H1 (cell line): ENCODE measurements around the gene ELOVL6.

ENCODE experiments used
- GABPA ChIP-seq: IDR thresholded peaks from 2 replicates; pipeline ENCODE4 v1.6.1; 2011; ENCODE audit warnings: mild to moderate bottlenecking, low read length, moderate library complexity, borderline replicate concordance; ENCODE audit not compliant: insufficient read depth
- JUN ChIP-seq: IDR thresholded peaks from 2 replicates; pipeline ENCODE4 v1.6.1; 2011; ENCODE audit warnings: low read depth, mild to moderate bottlenecking, improper control_type of control experiment, low read length
- POLR2A ChIP-seq, 2 experiments: IDR thresholded peaks; 1 replicate in 1 of 2; 2 replicates in 1 of 2; pipeline ENCODE4 v1.6.1; 2011; ENCODE audit warnings: low read depth in 2 of 2, low read length in 2 of 2, mild to moderate bottlenecking in 2 of 2; ENCODE audit errors: control extremely low read depth in 1 of 2
- RAD21 ChIP-seq, 2 experiments: IDR thresholded peaks in 1 of 2; conservative IDR thresholded peaks in 1 of 2; 2 replicates each; pipeline ENCODE4 v1.6.1; 2011; ENCODE audit warnings: low read depth in 2 of 2, low read length in 2 of 2, improper control_type of control experiment in 1 of 2, inconsistent platforms in 1 of 2, mild to moderate bottlenecking in 1 of 2, moderate library complexity in 1 of 2
- SIX5 ChIP-seq: IDR thresholded peaks from 2 replicates; pipeline ENCODE4 v1.6.1; 2011; ENCODE audit warnings: mild to moderate bottlenecking, low read depth, low read length
- ZNF274 ChIP-seq: IDR thresholded peaks from 2 replicates; pipeline ENCODE4 v1.7.0; 2012; ENCODE audit warnings: low read length, borderline replicate concordance; ENCODE audit errors: extremely low read depth
- TF ChIP-seq, protein P1 (sequence below), 3 experiments: IDR thresholded peaks; 1 replicate in 2 of 3; 2 replicates in 1 of 3; pipeline versions ENCODE4 v1.5.1 to v1.6.1; 2011; ENCODE audit warnings: low read length in 3 of 3, mild to moderate bottlenecking in 3 of 3, inconsistent platforms in 2 of 3, low read depth in 1 of 3, moderate library complexity in 1 of 3; ENCODE audit not compliant: insufficient read depth in 1 of 3; ENCODE audit errors: control extremely low read depth in 1 of 3
- TF ChIP-seq, protein P2 (sequence below): fragments of 300-600 bp; sonication (generic); IDR thresholded peaks from 2 replicates; pipeline ENCODE4 v1.7.1; 2012; ENCODE audit warnings: low read length, moderate library complexity, mild to moderate bottlenecking, inconsistent platforms; ENCODE audit not compliant: insufficient replicate concordance
- TF ChIP-seq, protein P3 (sequence below): IDR thresholded peaks from 2 replicates; pipeline ENCODE4 v1.6.1; 2011; ENCODE audit warnings: low read length, improper control_type of control experiment

DNA sequence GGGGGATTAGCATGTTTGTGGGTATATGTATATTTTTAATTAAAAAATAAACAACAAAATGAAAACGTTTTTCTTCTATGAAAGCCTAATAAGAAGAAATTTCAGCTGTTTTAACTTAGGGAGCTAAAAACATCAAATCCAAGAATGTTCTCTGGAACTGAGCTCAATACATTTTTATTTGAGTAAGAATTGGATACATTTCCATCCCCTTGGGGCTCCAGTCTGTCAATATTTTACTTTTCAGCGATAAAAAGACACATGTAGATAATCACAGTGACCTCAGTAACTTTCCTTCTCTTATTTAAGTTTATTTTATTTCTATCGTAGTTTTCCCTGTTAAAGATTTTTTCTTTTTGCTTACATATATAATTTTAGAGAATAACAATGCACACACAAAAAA, 59.3 kb downstream of the ELOVL6 start:
- TF ChIP-seq ZNF274 (no peak), RAD21 (IDR thresholded peaks at IDR 0.05 in 1 of 2, conservative IDR thresholded peaks at IDR 0.05 in 1 of 2; ENCODE audit: low read depth in 2 of 2, low read length in 2 of 2) (no peak), SIX5 (no peak), GABPA (no peak), POLR2A (IDR thresholded peaks at IDR 0.05; ENCODE audit: control extremely low read depth in 1 of 2, low read depth in 2 of 2, low read length in 2 of 2) (no peak), JUN (no peak)
- TF ChIP-seq, protein P1, sequence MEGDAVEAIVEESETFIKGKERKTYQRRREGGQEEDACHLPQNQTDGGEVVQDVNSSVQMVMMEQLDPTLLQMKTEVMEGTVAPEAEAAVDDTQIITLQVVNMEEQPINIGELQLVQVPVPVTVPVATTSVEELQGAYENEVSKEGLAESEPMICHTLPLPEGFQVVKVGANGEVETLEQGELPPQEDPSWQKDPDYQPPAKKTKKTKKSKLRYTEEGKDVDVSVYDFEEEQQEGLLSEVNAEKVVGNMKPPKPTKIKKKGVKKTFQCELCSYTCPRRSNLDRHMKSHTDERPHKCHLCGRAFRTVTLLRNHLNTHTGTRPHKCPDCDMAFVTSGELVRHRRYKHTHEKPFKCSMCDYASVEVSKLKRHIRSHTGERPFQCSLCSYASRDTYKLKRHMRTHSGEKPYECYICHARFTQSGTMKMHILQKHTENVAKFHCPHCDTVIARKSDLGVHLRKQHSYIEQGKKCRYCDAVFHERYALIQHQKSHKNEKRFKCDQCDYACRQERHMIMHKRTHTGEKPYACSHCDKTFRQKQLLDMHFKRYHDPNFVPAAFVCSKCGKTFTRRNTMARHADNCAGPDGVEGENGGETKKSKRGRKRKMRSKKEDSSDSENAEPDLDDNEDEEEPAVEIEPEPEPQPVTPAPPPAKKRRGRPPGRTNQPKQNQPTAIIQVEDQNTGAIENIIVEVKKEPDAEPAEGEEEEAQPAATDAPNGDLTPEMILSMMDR (IDR thresholded peaks at IDR 0.05; ENCODE audit: control extremely low read depth in 1 of 3, insufficient read depth in 1 of 3, low read depth in 1 of 3, low read length in 3 of 3): no peak
- TF ChIP-seq, protein P2, sequence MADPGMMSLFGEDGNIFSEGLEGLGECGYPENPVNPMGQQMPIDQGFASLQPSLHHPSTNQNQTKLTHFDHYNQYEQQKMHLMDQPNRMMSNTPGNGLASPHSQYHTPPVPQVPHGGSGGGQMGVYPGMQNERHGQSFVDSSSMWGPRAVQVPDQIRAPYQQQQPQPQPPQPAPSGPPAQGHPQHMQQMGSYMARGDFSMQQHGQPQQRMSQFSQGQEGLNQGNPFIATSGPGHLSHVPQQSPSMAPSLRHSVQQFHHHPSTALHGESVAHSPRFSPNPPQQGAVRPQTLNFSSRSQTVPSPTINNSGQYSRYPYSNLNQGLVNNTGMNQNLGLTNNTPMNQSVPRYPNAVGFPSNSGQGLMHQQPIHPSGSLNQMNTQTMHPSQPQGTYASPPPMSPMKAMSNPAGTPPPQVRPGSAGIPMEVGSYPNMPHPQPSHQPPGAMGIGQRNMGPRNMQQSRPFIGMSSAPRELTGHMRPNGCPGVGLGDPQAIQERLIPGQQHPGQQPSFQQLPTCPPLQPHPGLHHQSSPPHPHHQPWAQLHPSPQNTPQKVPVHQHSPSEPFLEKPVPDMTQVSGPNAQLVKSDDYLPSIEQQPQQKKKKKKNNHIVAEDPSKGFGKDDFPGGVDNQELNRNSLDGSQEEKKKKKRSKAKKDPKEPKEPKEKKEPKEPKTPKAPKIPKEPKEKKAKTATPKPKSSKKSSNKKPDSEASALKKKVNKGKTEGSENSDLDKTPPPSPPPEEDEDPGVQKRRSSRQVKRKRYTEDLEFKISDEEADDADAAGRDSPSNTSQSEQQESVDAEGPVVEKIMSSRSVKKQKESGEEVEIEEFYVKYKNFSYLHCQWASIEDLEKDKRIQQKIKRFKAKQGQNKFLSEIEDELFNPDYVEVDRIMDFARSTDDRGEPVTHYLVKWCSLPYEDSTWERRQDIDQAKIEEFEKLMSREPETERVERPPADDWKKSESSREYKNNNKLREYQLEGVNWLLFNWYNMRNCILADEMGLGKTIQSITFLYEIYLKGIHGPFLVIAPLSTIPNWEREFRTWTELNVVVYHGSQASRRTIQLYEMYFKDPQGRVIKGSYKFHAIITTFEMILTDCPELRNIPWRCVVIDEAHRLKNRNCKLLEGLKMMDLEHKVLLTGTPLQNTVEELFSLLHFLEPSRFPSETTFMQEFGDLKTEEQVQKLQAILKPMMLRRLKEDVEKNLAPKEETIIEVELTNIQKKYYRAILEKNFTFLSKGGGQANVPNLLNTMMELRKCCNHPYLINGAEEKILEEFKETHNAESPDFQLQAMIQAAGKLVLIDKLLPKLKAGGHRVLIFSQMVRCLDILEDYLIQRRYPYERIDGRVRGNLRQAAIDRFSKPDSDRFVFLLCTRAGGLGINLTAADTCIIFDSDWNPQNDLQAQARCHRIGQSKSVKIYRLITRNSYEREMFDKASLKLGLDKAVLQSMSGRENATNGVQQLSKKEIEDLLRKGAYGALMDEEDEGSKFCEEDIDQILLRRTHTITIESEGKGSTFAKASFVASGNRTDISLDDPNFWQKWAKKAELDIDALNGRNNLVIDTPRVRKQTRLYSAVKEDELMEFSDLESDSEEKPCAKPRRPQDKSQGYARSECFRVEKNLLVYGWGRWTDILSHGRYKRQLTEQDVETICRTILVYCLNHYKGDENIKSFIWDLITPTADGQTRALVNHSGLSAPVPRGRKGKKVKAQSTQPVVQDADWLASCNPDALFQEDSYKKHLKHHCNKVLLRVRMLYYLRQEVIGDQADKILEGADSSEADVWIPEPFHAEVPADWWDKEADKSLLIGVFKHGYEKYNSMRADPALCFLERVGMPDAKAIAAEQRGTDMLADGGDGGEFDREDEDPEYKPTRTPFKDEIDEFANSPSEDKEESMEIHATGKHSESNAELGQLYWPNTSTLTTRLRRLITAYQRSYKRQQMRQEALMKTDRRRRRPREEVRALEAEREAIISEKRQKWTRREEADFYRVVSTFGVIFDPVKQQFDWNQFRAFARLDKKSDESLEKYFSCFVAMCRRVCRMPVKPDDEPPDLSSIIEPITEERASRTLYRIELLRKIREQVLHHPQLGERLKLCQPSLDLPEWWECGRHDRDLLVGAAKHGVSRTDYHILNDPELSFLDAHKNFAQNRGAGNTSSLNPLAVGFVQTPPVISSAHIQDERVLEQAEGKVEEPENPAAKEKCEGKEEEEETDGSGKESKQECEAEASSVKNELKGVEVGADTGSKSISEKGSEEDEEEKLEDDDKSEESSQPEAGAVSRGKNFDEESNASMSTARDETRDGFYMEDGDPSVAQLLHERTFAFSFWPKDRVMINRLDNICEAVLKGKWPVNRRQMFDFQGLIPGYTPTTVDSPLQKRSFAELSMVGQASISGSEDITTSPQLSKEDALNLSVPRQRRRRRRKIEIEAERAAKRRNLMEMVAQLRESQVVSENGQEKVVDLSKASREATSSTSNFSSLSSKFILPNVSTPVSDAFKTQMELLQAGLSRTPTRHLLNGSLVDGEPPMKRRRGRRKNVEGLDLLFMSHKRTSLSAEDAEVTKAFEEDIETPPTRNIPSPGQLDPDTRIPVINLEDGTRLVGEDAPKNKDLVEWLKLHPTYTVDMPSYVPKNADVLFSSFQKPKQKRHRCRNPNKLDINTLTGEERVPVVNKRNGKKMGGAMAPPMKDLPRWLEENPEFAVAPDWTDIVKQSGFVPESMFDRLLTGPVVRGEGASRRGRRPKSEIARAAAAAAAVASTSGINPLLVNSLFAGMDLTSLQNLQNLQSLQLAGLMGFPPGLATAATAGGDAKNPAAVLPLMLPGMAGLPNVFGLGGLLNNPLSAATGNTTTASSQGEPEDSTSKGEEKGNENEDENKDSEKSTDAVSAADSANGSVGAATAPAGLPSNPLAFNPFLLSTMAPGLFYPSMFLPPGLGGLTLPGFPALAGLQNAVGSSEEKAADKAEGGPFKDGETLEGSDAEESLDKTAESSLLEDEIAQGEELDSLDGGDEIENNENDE: no peak
- TF ChIP-seq, protein P3, sequence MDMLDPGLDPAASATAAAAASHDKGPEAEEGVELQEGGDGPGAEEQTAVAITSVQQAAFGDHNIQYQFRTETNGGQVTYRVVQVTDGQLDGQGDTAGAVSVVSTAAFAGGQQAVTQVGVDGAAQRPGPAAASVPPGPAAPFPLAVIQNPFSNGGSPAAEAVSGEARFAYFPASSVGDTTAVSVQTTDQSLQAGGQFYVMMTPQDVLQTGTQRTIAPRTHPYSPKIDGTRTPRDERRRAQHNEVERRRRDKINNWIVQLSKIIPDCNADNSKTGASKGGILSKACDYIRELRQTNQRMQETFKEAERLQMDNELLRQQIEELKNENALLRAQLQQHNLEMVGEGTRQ: no peak
